HEK293T (cell line): ENCODE results near the gene GJA4.

ENCODE experiments used
- ARNT ChIP-seq: fragments of 450-650 bp; IDR thresholded peaks from 2 replicates; pipeline ENCODE4 v1.6.1; 2017; ENCODE audit warnings: mild to moderate bottlenecking
- BHLHE40 ChIP-seq: fragments of 450-650 bp; IDR thresholded peaks from 2 replicates; pipeline ENCODE4 v1.6.1; 2016; ENCODE audit warnings: mild to moderate bottlenecking, moderate library complexity, borderline replicate concordance
- ELF4 ChIP-seq: fragments of 450-650 bp; IDR thresholded peaks from 2 replicates; pipeline ENCODE4 v1.6.1; 2017; ENCODE audit warnings: antibody characterized with exemption
- FOXA1 ChIP-seq: fragments of 450-650 bp; IDR thresholded peaks from 2 replicates; pipeline ENCODE4 v1.6.1; 2016; ENCODE audit warnings: mild to moderate bottlenecking
- FOXM1 ChIP-seq: fragments of 450-650 bp; IDR thresholded peaks from 2 replicates; pipeline ENCODE4 v1.6.1; 2017; ENCODE audit warnings: mild to moderate bottlenecking, borderline replicate concordance
- LEF1 ChIP-seq: fragments of 450-650 bp; IDR thresholded peaks from 2 replicates; pipeline ENCODE4 v1.6.1; 2017; ENCODE audit warnings: mild to moderate bottlenecking, borderline replicate concordance
- NFRKB ChIP-seq: fragments of 450-650 bp; IDR thresholded peaks from 2 replicates; pipeline ENCODE4 v1.6.1; 2016; ENCODE audit warnings: mild to moderate bottlenecking, moderate library complexity
- SP1 ChIP-seq: fragments of 450-650 bp; IDR thresholded peaks from 2 replicates; pipeline ENCODE4 v1.6.1; 2017
- TARDBP ChIP-seq: fragments of 450-650 bp; IDR thresholded peaks from 2 replicates; pipeline ENCODE4 v1.6.1; 2016
- ZNF384 ChIP-seq: fragments of 450-650 bp; IDR thresholded peaks from 2 replicates; pipeline ENCODE4 v1.6.1; 2016

DNA sequence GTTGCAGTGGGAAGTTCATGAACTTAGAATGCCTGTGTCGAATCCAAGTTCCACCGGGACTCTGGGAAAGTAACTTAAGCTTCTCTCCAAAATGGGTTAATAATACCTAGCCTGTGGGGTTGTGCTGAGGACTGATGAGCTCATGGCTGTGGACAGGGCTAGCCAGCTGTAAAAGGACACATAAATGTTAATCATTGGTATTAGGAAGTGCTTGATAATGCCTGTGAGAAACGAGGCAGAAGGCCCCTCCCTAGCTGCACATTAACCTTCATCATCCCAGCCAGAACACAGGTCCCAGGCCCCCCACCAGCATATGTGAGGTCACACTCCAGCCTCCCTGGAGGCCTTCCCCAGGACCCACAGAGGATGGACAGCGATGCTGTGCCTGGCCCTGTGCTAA, 34.0 kb upstream of the GJA4 start:
- TF ChIP-seq FOXM1 (no peak), TARDBP (no peak), SP1 (no peak), ZNF384 (no peak), BHLHE40 (no peak), NFRKB (no peak), ARNT (no peak), LEF1 (no peak), ELF4 (no peak), FOXA1 (no peak)
